ENCODE measurements around the gene CCDC85C. TPM values are rescaled to one million over a fixed set of nuclear protein-coding genes. Genes with fewer than 3 reads are reported as not detected.

The CCDC85C gene
- total and polyA plus RNA-seq, 3 donors from 2014 or later = 25.6 to 28.3 (median 26.4) TPM

DNA sequence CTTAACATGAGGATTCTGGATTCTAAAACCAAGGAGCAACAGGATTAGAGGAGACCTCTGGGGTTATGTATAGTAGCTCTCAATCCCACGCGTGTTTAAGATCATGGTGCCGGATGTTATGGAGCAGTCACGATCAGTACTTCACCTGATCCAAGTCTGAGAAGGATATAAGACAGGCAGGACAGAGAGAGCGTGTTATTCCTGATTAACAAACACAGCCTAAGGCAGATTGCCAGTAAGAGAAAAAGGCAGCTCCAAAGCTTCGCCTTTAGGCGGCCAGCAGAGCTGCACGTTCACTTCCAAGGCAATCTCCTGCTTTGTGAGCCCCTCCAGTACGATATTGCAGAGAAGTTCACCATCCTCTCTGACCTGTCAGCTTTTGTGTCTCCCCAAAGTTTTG is 128.8 kb downstream of the CCDC85C start:
- DNase-seq = peak; percentile 42

GRCh38 chr14:99473458-99473857 is 130.5 kb downstream of the CCDC85C start:
- Histone ChIP-seq H3K4me1 (peaks cover 5% of the 10 kb centered on the region), H3K4me3 (no peak overlapping the region), H3K36me3 (ENCODE audit: low read depth, missing control alignments) (no peaks in the 10 kb centered on the region), H3K27me3 (no peaks in the 10 kb centered on the region), H3K9me3 (no peaks in the 10 kb centered on the region), H3K27ac (no peak overlapping the region)
- DNase-seq = no peak
- WGBS, 2 donors = 57 to 70% methylated on average over 3 of the region's 3 CpGs
- TF ChIP-seq, protein P1, sequence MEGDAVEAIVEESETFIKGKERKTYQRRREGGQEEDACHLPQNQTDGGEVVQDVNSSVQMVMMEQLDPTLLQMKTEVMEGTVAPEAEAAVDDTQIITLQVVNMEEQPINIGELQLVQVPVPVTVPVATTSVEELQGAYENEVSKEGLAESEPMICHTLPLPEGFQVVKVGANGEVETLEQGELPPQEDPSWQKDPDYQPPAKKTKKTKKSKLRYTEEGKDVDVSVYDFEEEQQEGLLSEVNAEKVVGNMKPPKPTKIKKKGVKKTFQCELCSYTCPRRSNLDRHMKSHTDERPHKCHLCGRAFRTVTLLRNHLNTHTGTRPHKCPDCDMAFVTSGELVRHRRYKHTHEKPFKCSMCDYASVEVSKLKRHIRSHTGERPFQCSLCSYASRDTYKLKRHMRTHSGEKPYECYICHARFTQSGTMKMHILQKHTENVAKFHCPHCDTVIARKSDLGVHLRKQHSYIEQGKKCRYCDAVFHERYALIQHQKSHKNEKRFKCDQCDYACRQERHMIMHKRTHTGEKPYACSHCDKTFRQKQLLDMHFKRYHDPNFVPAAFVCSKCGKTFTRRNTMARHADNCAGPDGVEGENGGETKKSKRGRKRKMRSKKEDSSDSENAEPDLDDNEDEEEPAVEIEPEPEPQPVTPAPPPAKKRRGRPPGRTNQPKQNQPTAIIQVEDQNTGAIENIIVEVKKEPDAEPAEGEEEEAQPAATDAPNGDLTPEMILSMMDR (IDR thresholded peaks at IDR 0.05) = no peak
- no peak for TF ChIP-seq POLR2A (IDR thresholded peaks at IDR 0.05)
- intact Hi-C loops (cut with DNase I; ENCODE audit: low total_unique reads) = no loop called here

More for the DNA sequence above, 128.8 kb downstream of the CCDC85C start:
- Histone ChIP-seq H3K4me3 (no peak overlapping the region), H3K27me3 (no peaks in the 10 kb centered on the region), H3K27ac (no peak overlapping the region), H3K4me1 (peaks cover 16% of the 10 kb centered on the region), H3K9me3 (no peaks in the 10 kb centered on the region), H3K36me3 (ENCODE audit: low read depth, missing control alignments) (no peaks in the 10 kb centered on the region)
- WGBS, 2 donors = 21 to 69% methylated on average over 9 of the region's 9 CpGs
- intact Hi-C loops (cut with DNase I; ENCODE audit: low total_unique reads) = no loop called here
- no peak for TF ChIP-seq POLR2A (IDR thresholded peaks at IDR 0.05)
- TF ChIP-seq, protein P1 (IDR thresholded peaks at IDR 0.05) = no peak

DNA sequence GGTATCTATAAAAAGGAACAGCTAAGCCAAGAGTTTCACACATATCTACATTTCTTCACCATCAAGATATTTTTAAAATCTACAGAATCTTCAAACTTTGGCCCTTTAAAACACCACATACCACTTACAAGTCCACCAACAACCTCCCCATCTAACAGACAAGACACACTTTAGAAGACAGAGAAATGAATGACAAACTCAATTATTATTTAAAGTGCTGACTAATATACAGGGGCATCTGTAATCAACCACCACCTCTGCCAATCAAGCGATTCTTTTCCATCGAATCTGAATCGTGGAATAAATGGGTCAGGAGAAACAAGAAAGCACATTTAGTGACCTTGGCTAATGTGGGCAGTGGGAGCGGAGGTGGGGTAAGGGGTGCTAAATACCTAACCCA is 131.1 kb downstream of the CCDC85C start:
- Histone ChIP-seq H3K36me3 (ENCODE audit: low read depth, missing control alignments) (no peaks in the 10 kb centered on the region), H3K27me3 (no peaks in the 10 kb centered on the region), H3K9me3 (no peaks in the 10 kb centered on the region), H3K4me3 (no peak overlapping the region), H3K4me1 (no peaks in the 10 kb centered on the region), H3K27ac (no peak overlapping the region)
- WGBS, 2 donors = 73 to 80% methylated on average over 4 of the region's 4 CpGs
- TF ChIP-seq, protein P1 (IDR thresholded peaks at IDR 0.05) = no peak
- no peak for TF ChIP-seq POLR2A (IDR thresholded peaks at IDR 0.05)
- no peak for DNase-seq
- intact Hi-C loops (cut with DNase I; ENCODE audit: low total_unique reads) = no loop called here

- no peaks in the 10 kb centered on the region for H3K27me3 ChIP-seq
- no peaks in the 10 kb centered on the region for H3K36me3 ChIP-seq (ENCODE audit: low read depth, missing control alignments)
- H3K4me3 ChIP-seq = no peak overlapping the region
- DNase-seq = no peak
- no peak overlapping the region for H3K27ac ChIP-seq
- no peaks in the 10 kb centered on the region for H3K4me1 ChIP-seq
- WGBS, 2 donors = 88 to 90% methylated on average over 7 of the region's 7 CpGs
- intact Hi-C loops (cut with DNase I; ENCODE audit: low total_unique reads) = no loop called here
- TF ChIP-seq POLR2A (IDR thresholded peaks at IDR 0.05) = no peak
- TF ChIP-seq, protein P1 (IDR thresholded peaks at IDR 0.05) = no peak
- no peaks in the 10 kb centered on the region for H3K9me3 ChIP-seq
Measured at GRCh38 chr14:99471731-99472130, 132.3 kb downstream of the CCDC85C start.

DNA sequence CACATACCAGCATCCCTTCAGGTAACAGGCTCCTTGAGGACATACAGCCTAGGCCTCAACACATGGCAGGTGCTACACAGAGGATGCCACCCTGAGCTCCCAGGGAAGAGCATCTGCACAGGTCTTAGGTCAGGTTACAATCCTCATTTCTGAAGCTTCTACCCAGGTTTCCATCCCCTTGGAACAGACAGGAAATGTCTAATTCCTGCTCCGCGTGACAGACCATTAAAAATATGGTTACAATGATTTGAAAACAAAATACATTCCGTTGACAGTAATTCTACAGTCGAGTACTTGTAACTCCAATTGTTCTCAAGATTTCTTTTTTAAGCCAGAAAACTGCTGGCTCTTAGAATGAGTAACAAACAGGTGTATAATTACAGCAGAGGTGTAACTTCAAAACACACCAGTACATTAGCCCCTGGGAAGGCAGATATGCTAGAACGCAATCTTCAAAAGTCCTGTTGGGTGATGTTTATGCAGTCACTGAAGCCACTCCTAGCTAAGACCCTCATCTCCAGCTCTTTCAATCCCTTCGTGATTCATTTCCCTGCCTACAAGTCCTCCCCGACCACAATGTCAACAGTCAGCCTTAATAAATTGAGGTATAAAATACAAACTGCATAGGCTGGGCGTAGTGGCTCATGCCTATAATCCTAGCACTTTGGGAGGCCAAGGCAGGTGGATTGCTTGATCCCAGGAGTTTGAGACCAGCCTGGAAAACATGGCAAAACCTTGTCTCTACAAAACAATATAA is 135.0 kb downstream of the CCDC85C start:
- DNase-seq = no peak
- H3K4me1 ChIP-seq = no peaks in the 10 kb centered on the region

More for the DNA sequence above, 135.0 kb downstream of the CCDC85C start:
- Histone ChIP-seq H3K36me3 (ENCODE audit: low read depth, missing control alignments) (no peaks in the 10 kb centered on the region), H3K9me3 (no peaks in the 10 kb centered on the region), H3K4me3 (no peak overlapping the region), H3K27me3 (no peaks in the 10 kb centered on the region), H3K27ac (no peak overlapping the region)
- TF ChIP-seq, protein P1 (IDR thresholded peaks at IDR 0.05) = no peak
- TF ChIP-seq POLR2A (IDR thresholded peaks at IDR 0.05) = no peak
- WGBS, 2 donors = 84% methylated on average over 8 of the region's 8 CpGs
- intact Hi-C loops (cut with DNase I; ENCODE audit: low total_unique reads) = no loop called here

Measured in testis (tissue), 3 donors.